GM18907 (cell line): ENCODE results near the gene DUS2.

Experiments used
- ATAC-seq: cut with Tn5 transposase; IDR thresholded peaks from one replicate; pipeline ENCODE4 v1.9.1; 2021; ENCODE audit warnings: mild to moderate bottlenecking, moderate library complexity; ENCODE audit not compliant: unreplicated experiment

DUS2 gene

GRCh38 chr16:68040506-68041288 lies 17.6 kb downstream of the DUS2 start:
- ATAC-seq: no peak

- ATAC-seq: no peak
These were observed 18.7 kb downstream of the DUS2 start for GRCh38 chr16:68041783-68042182.

- ATAC-seq: no peak
These were observed 23.0 kb downstream of the DUS2 start for GRCh38 chr16:68046106-68046505.

- ATAC-seq: no peak
These were observed 24.9 kb downstream of the DUS2 start for GRCh38 chr16:68047987-68048386.

GRCh38 chr16:68049449-68049848 lies 26.4 kb downstream of the DUS2 start:
- no peak for ATAC-seq

GRCh38 chr16:68055395-68055794 lies 32.3 kb downstream of the DUS2 start:
- ATAC-seq: no peak

GRCh38 chr16:68059804-68060203 lies 36.7 kb downstream of the DUS2 start:
- ATAC-seq: no peak

GRCh38 chr16:68061396-68061795 lies 38.3 kb downstream of the DUS2 start:
- no peak for ATAC-seq

GRCh38 chr16:68062910-68063393 lies 39.9 kb downstream of the DUS2 start:
- ATAC-seq: no peak

- ATAC-seq: no peak
These were observed 41.8 kb downstream of the DUS2 start for GRCh38 chr16:68064791-68065365.

GRCh38 chr16:68065716-68066305 lies 42.7 kb downstream of the DUS2 start:
- no peak for ATAC-seq

- ATAC-seq: no peak
These were observed 43.7 kb downstream of the DUS2 start for GRCh38 chr16:68066763-68067162.

GRCh38 chr16:68068926-68069325 lies 45.8 kb downstream of the DUS2 start:
- no peak for ATAC-seq

- ATAC-seq: no peak
These were observed 46.6 kb downstream of the DUS2 start for GRCh38 chr16:68069511-68070248.

GRCh38 chr16:68070249-68070730 lies 47.2 kb downstream of the DUS2 start:
- peak; percentile 27 for ATAC-seq

GRCh38 chr16:68070806-68071517 lies 47.9 kb downstream of the DUS2 start:
- ATAC-seq: peak; percentile 41

GRCh38 chr16:68071518-68071901 lies 48.4 kb downstream of the DUS2 start:
- no peak for ATAC-seq

- no peak for ATAC-seq
These were observed 49.1 kb downstream of the DUS2 start for GRCh38 chr16:68072038-68072695.

GRCh38 chr16:68073902-68074760 lies 51.0 kb downstream of the DUS2 start:
- peak; percentile 4 for ATAC-seq
